NCI-H2196 treated with DMSO at 0.1 percent for 48 hours (cell line): Measurements from ENCODE around the gene SAXO2.
"Not testable (repeated sequence)": the region's sequence is repeated elsewhere in the genome, so short reads cannot be mapped to it uniquely, and the experiment has no call there.

Source experiments
- DNase-seq: peaks from one replicate; lab custom pipeline; 2025; ENCODE audit not compliant: unreplicated experiment; lab: John Stamatoyannopoulos, UW

SAXO2 gene

DNA sequence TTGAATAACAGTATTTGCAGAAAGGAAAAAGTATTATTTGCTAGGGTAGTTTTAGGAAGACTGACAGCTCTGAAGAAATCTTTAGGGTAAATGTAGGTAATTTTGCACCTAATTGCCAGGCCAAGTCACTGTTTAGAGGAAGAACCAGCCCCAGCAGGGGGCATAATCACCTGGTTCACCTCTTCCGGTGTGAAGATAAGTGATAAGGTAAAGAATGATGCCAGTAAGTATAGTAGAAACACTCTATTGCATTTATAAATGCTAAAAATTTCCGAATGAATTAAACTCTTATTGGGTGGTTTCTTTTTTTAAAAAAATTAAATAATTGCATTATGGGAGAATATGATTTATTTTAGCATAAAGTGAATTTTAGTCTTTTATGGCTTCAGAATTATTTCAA is 21.8 kb downstream of the SAXO2 start:
- DNase-seq: not testable (repeated sequence)

DNA sequence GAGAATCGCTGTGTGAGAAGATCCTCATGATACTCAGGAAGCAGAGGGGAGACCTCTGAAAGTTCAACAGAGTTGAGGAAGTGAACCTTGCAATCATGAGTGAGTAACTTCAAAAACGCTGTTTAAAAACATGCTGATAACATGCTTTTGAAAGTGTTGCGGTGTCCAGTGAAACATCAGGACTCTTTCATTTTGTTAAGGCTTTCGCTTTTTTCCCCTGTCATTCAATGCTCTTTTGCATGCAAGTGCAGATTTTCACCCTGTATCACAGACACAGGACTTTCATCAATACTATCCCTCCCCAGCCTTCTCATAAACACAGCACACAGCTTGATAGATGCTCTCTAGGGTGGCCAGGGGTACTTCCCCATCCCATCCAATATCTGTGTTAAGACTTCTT is 23.9 kb downstream of the SAXO2 start:
- not testable (repeated sequence) for DNase-seq

DNA sequence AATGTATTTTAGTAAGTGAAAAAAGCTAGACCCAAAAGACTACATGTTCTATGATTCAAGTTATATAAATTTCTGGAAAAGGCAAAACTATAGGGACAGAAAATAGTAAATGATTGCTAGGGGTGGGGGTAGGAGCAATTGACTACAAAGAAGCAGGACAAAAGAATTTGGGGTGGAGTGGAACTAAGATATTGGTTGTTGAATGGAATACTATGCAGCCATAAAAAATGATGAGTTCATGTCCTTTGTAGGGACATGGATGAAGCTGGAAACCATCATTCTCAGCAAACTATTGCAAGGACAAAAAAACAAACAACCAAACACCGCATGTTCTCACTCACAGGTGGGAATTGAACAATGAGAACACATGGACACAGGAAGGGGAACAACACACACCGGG is 25.6 kb downstream of the SAXO2 start:
- not testable (repeated sequence) for DNase-seq

DNA sequence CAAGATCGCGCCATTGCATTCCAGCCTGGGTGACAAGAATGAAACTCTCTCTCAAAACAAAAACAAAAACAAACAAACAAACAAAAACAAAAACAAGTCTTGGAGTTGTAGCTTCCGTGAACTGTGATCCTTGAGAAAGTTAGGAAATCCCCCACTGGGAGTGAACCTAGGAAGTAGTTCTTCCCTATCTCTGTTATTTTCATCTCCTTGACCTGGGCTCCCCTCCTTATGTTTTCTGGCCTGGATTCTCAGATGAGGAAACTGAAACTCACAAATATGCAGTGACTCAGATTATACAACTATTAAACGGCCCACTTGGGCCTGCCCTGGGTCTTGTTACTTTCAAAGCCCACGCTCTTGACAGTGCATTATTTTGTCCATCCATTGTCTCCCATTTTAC is 29.7 kb downstream of the SAXO2 start:
- no peak for DNase-seq

GRCh38 chr15:82294061-82294690 is 31.6 kb downstream of the SAXO2 start:
- no peak for DNase-seq

DNA sequence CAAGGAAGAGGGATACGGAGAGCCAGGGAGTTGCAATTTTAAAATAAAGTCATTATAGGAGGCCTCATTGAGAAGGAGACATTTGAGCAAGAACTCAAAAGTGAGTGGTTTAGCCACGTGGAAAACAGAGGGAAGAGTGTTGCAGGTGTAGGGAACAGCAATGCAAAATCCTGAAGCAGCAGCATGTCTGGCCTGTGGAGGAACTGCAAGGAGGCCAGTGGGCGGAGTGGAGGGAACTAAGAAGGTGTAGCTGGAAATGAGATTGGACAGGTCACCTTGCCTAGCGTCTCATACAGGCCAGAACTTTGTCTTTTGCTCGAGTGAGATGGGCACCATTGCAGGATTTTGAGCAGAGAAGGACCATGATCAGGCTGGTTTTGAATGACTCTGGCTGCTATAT is 34.9 kb downstream of the SAXO2 start:
- DNase-seq: no peak

- DNase-seq: no peak
These were observed 35.4 kb downstream of the SAXO2 start for GRCh38 chr15:82298032-82298431.

DNA sequence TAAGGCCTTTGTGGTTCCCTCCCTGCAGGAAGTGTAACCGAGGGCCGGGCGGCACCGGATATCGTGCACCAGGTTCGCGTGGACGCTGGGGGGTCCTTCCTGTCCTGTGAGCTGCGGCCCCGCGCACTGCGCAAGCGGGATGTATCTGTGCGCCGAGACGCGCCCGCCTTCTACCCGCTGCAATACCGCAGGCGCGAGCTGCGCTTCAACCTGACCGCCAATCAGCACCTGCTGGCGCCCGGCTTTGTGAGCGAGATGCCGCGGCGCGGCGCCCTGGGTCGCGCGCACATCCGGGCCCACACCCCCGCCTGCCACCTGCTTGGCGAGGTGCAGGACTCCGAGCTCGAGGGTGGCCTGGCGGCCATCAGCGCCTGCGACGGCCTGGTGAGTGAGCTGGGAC is 35.9 kb downstream of the SAXO2 start:
- DNase-seq: no peak

DNA sequence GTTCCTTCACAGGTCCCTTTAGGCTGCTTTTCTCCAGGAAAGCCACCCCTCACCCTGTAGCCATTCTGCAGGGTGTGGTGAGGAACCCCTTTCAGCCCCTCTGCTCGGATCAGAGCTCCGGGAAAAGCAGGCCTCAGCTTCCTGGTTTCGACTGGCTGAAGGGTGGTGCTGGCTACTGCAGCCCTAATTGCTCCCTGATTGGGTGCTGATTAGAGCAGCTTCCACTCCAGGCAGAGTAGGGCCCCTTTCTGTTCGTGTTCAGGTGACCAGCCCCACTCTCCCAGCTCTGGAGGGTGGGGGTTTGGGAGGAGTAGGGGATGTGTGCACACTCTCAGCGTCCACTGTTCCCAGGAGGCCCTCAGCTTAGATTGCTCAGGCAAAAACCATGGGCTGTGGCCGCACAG is 36.9 kb downstream of the SAXO2 start:
- not testable (repeated sequence) for DNase-seq

DNA sequence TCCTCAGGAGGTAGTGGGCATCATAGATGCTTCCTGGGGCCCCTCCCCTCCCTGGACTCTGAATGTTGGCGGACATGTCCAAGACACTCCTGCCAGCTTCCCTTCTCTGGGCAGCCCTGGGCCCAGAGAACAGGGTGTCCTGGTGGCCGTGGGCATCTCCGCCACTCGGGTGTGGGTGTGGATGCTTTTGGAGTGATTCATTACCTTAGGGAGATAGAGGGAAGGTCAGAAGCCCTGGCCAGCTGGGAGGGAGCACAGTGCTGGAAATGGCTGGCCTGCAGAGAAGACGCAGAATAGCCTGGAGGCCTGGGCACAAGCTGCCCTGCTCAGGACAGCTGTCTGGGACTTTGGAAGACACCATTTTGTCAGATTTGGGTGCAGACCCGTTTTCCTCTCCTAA is 37.7 kb downstream of the SAXO2 start:
- not testable (repeated sequence) for DNase-seq

- no peak for DNase-seq
These were observed 38.3 kb downstream of the SAXO2 start for GRCh38 chr15:82300883-82301282.

GRCh38 chr15:82301296-82302016 is 38.8 kb downstream of the SAXO2 start:
- DNase-seq: no peak

DNA sequence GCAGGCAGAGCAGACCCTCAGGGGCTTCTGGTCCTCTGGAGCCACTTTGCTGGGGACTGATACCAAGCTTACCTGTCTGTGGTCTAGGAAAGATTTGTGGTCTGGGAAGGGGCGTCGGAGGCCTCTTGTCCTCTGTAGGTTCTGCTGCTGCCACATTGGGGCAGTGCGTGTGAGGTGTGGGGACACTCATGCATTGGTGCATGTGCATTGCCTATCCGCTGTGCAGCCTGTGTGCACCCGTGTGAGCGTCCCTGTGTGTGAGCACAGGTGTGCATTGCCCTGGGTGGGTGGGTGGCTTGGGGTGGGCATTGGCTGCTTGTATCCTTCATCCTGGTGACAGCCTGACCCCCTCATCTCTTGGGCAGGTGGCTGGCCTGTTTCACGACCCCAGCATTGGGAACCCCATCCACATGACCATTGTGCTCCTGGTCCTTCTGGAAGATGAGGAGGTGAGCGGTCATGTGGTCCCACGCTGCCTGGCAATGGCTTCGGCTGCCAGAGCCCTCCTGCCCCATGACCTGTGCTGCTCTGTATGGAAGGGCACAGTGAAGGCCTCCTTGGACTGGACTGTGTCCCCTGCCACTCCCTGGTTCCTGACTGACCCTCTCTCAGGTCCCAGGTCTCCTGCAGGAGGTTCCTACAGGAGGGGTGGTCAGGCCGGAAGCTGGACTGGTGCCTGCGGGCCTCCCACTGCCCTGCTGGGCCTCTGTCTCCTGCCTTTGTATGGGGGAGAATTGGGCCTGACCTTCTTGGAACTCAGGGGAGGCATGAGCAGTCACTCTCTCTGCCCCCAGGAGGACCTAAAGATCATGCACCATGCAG is 41.5 kb downstream of the SAXO2 start:
- no peak for DNase-seq

- no peak for DNase-seq
These were observed 42.1 kb downstream of the SAXO2 start for GRCh38 chr15:82304778-82305090.

DNA sequence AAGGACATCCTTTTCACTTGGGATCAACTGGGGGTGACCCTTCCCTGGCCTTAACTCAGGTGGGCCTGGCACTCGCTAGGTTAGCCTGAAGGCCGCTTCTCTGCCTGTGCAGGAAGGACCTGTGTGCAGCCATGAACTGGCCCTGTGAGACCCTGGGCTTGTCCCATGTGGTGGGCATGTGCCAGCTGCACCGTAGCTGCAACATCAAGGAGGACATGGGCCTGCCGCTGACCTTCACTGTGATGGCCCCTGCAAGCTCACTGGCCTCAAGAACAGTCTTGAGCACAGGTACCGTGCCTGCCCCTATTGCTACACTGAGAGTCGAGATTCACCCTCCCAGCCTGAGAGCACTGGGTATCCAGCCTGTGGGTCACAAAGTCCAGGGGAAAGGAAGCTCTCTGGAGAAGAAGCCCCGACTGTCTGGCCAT is 43.0 kb downstream of the SAXO2 start:
- DNase-seq: no peak

DNA sequence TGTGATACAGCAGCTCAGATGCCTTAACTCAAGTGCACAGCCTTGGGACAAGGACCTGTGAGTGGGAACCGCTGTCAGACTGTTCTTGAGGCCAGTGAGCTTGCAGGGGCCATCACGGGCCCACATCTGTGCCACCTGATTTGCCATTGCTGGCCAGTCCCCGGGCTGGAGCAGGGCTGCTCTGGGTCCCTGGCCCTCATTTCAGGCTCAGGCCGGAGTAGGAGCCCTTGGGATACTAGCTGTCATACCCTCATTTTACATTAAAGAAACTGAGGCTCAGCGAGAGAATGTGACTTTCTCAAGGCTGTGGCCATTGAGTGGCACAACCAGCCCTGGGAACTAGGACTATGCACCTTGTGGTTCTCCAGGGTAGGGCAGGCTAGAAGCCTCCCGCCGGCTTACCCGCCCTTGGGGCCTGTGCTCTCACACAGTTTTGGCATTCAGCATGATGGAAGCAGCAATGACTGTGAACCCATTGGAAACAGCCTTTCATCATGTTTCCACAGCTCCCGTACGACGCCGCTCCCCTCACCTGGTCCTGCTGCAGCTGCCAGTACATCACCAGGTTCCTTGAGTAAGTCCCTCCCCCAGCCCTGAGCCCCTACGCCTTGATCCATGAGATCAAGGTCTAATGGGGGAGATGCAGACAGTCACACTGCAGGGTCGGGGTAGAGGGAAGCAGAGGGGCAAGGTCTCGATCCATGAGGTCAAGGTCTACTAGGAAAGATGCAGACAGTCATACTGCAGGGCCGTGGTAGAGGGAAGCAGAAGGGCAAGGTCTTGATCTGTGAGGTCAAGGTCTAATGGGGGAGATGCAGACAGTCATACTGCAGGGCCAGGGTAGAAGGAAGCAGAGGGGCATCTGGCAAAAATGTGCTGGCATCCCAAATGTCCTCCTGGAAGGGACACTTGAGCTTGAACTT is 44.4 kb downstream of the SAXO2 start:
- no peak for DNase-seq

DNA sequence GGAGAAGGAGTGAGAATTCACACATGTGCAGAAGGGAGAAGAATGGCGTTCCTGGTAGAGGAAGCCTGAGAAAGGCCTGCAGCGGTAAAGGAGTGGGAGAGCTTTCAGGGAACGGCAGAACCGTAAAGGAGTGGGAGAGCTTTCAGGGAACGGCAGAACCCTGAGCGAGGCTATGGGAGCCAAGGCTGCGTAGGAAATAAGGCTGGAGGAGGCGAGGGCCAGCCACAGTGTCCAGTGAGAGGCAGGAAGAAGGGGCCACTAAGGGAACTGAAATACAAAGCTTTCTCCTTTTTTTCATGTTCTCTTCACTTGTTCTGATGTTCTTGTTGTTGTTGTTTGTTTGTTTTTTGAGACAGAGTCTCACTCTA is 45.1 kb downstream of the SAXO2 start:
- no peak for DNase-seq

GRCh38 chr15:82309802-82310201 is 47.2 kb downstream of the SAXO2 start:
- no peak for DNase-seq

DNA sequence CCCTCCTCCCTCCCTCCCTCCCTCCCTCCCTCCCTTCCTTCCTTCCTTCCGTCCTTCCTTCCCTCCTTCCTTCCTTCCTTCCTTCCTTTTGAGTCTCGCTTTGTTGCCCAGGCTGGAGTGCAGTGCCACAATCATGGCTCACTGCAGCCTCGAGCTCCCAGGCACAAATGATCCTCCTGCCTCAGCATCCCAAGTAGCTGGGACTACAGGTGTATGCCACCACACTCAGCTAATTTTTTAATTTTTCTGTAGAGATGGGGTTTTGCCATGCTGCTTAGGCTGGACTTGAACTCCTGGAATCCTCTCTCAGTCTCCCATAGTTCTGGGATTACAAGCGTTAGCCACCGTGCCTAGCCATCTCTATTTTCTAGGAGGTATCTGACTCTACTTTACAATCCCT is 48.7 kb downstream of the SAXO2 start:
- not testable (repeated sequence) for DNase-seq

DNA sequence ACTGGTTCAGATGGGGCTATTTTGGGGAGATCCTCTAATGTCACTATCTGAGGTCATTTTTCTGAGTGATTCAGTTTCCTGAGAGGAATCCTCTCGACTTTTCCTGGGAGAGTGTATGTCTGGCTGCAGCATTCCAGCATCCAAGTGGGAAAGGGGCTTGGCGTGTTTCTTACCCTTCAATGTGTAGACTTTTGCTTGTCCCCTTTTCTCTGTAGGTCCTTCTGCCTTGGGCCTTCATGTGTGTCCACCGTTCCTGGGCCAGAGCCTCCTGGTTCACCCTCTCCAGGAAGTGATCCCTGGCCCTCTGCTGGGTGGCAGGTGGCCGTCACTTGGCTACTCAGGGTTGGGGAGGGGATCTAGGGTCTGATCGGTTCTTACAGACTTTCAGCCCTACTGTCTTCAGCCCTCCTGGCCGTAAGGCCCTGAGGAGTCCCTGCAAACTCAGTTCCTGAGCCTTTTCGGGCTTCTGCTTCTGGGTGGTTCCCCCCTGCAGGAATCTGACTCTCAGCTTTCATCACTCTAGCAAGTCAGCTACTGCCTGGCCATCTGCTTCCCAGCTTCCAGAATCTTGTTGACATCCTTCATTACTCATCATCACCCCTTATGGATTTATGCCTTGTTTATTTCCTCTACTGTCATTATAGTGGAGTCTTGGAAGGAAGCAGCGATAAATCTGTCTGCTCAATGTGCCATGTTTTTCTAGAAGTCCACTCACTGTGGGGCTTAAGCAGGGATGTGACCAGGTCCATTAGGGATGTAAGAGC is 50.1 kb downstream of the SAXO2 start:
- no peak for DNase-seq
